Immature natural killer cell (primary cell): ENCODE results near the gene CHPF. TPM values are rescaled to one million over a fixed set of nuclear protein-coding genes. Genes with fewer than 3 reads are reported as not detected.

Experiments used
- DNase-seq, 3 donors: peaks; one replicate each; pipeline ENCODE4 v3.0.0; 2022; ENCODE audit warnings: mixed read lengths in 1 of 3
- H3K27ac Mint-ChIP-seq, 6 donors: one replicate each; pipeline ENCODE4 v1.8.0; 2020; ENCODE audit warnings: mixed read lengths in 6 of 6, mild to moderate bottlenecking in 5 of 6, inconsistent platforms in 4 of 6, moderate library complexity in 3 of 6
- H3K27me3 Mint-ChIP-seq, 3 donors: one replicate each; pipeline ENCODE4 v1.8.0; 2020 to 2021; ENCODE audit warnings: low read depth in 3 of 3, mild to moderate bottlenecking in 3 of 3, mixed read lengths in 3 of 3, moderate library complexity in 3 of 3, inconsistent platforms in 1 of 3
- H3K36me3 Mint-ChIP-seq, 3 donors: one replicate each; pipeline ENCODE4 v1.8.0; 2020; ENCODE audit warnings: mixed read lengths in 3 of 3, inconsistent platforms in 2 of 3, mild to moderate bottlenecking in 2 of 3
- H3K4me1 Mint-ChIP-seq, 2 donors: one replicate each; pipeline ENCODE4 v1.8.0; 2020; ENCODE audit warnings: inconsistent platforms in 2 of 2, mild to moderate bottlenecking in 2 of 2, mixed read lengths in 2 of 2, moderate library complexity in 1 of 2
- H3K4me3 Mint-ChIP-seq, 5 donors: one replicate each; pipeline ENCODE4 v1.8.0; 2020; ENCODE audit warnings: mild to moderate bottlenecking in 5 of 5, mixed read lengths in 5 of 5, inconsistent platforms in 3 of 5, moderate library complexity in 3 of 5
- H3K9me3 Mint-ChIP-seq, 6 donors: one replicate each; pipeline ENCODE4 v1.8.0; 2020; ENCODE audit warnings: mild to moderate bottlenecking in 6 of 6, mixed read lengths in 6 of 6, inconsistent platforms in 4 of 6, moderate library complexity in 3 of 6
- polyA plus RNA-seq, 3 donors: library from polyadenylated mRNA; unstranded; fragments of 300-500 nt; fragmentation: Illumina TruSeq; gene quantifications; one replicate each; pipeline ENCODE4 v1.2.3, GENCODE V29; 2021

Gene CHPF
- polyA plus RNA-seq, 3 donors from 2014 or later, result 6.1 to 20.8 (median 18.6) TPM

DNA sequence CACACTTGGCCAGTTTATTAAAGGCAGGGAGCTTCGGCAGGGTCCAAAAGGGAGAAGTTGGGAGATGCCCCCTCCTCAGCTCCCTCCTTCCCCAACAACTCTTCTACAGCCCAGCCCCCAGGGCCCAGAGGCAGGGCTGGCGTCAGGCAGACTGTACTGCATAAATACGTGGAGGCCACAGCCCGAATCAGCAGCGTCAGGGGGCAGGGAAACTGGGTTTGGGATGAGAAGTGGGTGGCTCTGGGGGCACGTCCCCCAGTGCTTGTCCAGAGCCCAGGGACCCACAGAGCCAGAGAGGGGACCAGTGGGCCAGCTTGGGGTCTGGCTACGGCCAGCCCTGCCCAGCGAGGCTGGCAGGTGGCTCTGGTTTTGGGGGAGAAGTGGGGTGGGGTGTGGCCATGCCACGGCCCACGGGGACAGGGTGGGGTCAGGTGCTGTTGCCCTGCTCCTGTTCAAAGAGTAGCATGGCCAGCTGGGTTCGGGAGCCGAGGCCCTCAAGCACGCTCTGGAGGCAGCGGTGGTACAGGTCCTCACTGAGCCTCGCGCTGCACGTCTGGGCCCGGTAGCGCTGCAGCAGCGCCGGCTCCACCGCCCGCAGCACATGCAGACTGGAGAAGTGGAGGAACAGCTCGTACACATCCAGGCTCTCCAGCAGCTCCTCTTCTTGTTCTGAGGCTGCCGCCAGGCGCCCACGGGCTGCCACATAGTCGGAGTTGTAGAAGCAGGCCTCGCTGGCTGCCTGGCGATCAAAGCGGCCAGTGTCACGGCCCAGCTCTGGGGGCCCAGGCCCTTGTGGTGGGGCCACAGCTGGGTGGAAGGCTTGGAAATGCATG, 4.4 kb downstream of the CHPF start:
- H3K9me3 Mint-ChIP-seq, result no peaks in the 10 kb centered on the region
- H3K27ac Mint-ChIP-seq, result no peak overlapping the region

GRCh38 chr2:219538504-219538951, 5.1 kb downstream of the CHPF start:
- H3K4me1 Mint-ChIP-seq, result peaks cover 16 to 19% of the 10 kb centered on the region in 2 donors
- H3K27ac Mint-ChIP-seq, result no peak overlapping the region
- no peaks in the 10 kb centered on the region for H3K36me3 Mint-ChIP-seq
- no peak overlapping the region for H3K4me3 Mint-ChIP-seq
- H3K27me3 Mint-ChIP-seq, result peaks cover 2 to 3% (median 2%) of the 10 kb centered on the region in 3 donors
- no peaks in the 10 kb centered on the region for H3K9me3 Mint-ChIP-seq
- DNase-seq, result no peak

More for the DNA sequence above, 4.4 kb downstream of the CHPF start:
- H3K4me3 Mint-ChIP-seq, result no peak overlapping the region
- H3K27me3 Mint-ChIP-seq, result peaks cover 3% of the 10 kb centered on the region in 3 donors
- no peaks in the 10 kb centered on the region for H3K36me3 Mint-ChIP-seq
- H3K4me1 Mint-ChIP-seq, result peaks cover 17 to 20% of the 10 kb centered on the region in 2 donors
- DNase-seq, result no peak

GRCh38 chr2:219537657-219538488, 5.7 kb downstream of the CHPF start:
- peaks cover 2 to 3% (median 2%) of the 10 kb centered on the region in 3 donors for H3K27me3 Mint-ChIP-seq
- H3K36me3 Mint-ChIP-seq, result no peaks in the 10 kb centered on the region
- DNase-seq, result no peak
- H3K4me1 Mint-ChIP-seq, result peaks cover 16 to 18% of the 10 kb centered on the region in 2 donors
- H3K27ac Mint-ChIP-seq, result no peak overlapping the region
- no peak overlapping the region for H3K4me3 Mint-ChIP-seq
- no peaks in the 10 kb centered on the region for H3K9me3 Mint-ChIP-seq

DNA sequence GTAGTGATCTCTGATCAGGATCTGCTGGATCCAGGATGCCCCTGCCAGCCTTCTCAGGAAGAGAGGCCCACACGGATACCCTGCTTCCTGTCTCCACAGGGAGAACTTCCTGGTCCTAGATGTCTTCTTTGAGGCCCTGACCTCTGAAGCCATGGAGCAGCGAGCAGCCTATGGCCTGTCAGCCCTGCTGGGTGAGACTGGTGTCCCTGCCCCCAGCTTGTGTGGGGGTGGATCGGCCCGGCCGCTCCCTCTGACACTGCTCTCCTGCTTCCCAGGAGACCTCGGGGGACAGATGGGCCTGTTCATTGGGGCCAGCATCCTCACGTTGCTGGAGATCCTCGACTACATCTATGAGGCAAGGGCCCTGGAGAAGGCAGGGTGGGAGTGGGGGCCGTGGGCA, 6.6 kb downstream of the CHPF start:
- H3K4me1 Mint-ChIP-seq, result peaks cover 7 to 9% of the 10 kb centered on the region in 2 donors
- H3K27ac Mint-ChIP-seq, result no peak overlapping the region
- H3K9me3 Mint-ChIP-seq, result no peaks in the 10 kb centered on the region
- no peaks in the 10 kb centered on the region for H3K36me3 Mint-ChIP-seq
- no peak overlapping the region for H3K4me3 Mint-ChIP-seq
- DNase-seq, result no peak
- peaks cover 2 to 3% (median 2%) of the 10 kb centered on the region in 3 donors for H3K27me3 Mint-ChIP-seq

GRCh38 chr2:219536425-219536824, 7.2 kb downstream of the CHPF start:
- Mint-ChIP-seq H3K4me3 (no peak overlapping the region), H3K36me3 (no peaks in the 10 kb centered on the region), H3K9me3 (no peaks in the 10 kb centered on the region), H3K27ac (no peak overlapping the region), H3K4me1 (peaks cover 5 to 6% of the 10 kb centered on the region in 2 donors), H3K27me3 (peaks cover 2 to 4% (median 3%) of the 10 kb centered on the region in 3 donors)
- no peak for DNase-seq

DNA sequence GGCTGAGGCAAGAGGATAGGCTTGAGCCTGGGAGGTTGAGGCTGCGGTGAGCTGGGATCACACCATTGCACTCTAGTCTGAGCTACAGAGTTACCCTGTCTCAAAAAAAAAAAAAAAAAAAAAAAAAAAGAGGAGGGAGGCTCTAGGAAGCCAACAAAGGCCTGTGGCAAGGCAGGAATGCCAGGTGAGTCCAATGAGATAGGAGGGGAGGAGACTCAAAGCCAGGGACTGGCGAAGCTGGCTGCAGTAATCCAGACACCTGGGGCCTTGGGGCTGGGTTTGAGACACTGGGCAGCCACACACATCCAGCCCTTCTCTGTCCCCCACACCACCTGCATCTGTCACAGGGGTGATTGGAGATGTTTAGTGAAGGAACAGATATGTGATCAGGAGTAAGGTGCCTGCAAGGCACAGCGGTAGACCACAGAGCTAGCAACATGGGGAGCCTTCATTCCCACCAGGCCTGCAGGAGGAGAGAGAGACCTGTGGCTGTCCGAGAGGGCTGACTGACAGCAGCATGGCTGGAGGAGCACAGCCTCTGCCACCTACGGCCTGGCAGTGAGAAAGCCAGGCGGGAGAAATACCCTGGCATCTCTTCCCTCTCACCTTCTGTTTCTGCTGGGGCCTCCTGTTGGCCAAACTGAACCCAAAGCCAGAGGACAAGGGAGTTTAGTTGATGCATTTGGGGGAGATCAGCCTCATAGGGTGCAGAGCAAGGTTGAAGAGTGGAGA, 9.5 kb downstream of the CHPF start:
- peaks cover 0 to 2% (median 0%) of the 10 kb centered on the region in 6 donors for H3K9me3 Mint-ChIP-seq
- no peak overlapping the region for H3K27ac Mint-ChIP-seq
- peaks cover 8 to 13% (median 8%) of the 10 kb centered on the region in 3 donors for H3K27me3 Mint-ChIP-seq
- H3K4me1 Mint-ChIP-seq, result no peaks in the 10 kb centered on the region
- no peaks in the 10 kb centered on the region for H3K36me3 Mint-ChIP-seq
- H3K4me3 Mint-ChIP-seq, result no peak overlapping the region
- DNase-seq, result no peak

DNA sequence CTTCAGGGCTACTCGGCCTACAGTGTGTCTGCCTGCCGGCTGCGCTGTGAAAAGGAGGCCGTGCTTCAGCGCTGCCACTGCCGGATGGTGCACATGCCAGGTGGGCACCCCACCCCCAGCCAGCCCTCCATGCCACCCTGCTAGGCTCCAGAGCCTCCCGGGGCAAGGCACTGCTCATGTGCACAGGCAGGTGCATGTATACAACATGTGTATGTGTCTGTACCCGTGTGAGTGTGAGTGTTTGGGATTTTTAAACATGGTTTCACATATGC, 11.3 kb downstream of the CHPF start:
- DNase-seq, result no peak
- no peaks in the 10 kb centered on the region for H3K36me3 Mint-ChIP-seq
- H3K27ac Mint-ChIP-seq, result no peak overlapping the region
- no peaks in the 10 kb centered on the region for H3K4me1 Mint-ChIP-seq
- H3K9me3 Mint-ChIP-seq, result peaks cover 0 to 2% (median 0%) of the 10 kb centered on the region in 6 donors
- no peak overlapping the region for H3K4me3 Mint-ChIP-seq
- H3K27me3 Mint-ChIP-seq, result peaks cover 8 to 23% (median 14%) of the 10 kb centered on the region in 3 donors

GRCh38 chr2:219531639-219532377, 11.8 kb downstream of the CHPF start:
- H3K4me1 Mint-ChIP-seq, result no peaks in the 10 kb centered on the region
- no peak overlapping the region for H3K4me3 Mint-ChIP-seq
- no peaks in the 10 kb centered on the region for H3K36me3 Mint-ChIP-seq
- DNase-seq, result no peak
- H3K9me3 Mint-ChIP-seq, result peaks cover 0 to 2% (median 0%) of the 10 kb centered on the region in 6 donors
- H3K27me3 Mint-ChIP-seq, result peaks cover 10 to 23% (median 15%) of the 10 kb centered on the region in 3 donors
- H3K27ac Mint-ChIP-seq, result no peak overlapping the region

DNA sequence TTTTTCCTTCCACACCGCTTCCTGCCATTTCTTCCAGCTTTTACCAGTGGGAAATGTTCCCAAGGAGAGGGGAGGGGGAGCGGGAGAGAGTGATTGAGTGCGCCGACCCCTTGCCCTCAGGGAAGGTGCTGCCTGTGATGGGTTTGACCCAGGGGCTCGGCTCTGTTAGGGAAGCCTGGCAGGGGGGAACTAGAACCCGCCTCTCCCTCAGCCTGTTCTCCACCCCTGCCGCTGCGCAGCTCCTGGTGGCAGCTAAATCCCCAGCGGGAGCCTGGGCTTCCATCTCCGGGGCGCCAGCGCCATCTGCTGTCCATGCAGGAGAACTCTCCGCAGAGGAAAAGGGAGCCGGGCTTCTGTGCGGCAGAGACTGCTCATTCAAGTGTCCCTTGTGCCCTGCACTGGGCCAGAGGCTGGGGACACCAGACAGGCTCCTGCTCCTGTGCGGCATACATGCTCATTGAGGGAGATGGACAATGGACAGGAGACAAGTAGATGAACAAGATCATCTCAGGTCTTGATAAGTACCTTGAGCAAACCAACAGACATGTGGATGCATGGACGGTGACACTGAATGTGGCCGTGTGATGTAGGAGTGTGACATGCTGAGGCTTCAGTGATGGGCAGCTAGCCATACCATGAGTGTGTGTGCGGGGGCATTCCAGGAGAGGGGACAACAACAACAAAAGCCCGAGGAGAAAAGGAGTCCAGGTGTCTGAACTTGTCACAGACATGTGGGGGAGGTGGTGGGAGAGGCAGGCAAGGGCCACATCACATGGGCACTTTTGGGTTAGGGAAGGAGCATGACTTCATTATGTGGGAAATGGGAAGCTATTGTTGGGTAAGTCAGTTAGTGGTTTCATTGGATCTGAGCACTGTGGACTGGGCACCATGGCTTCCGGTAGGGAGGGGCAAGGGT, 13.3 kb downstream of the CHPF start:
- peaks cover 10 to 24% (median 15%) of the 10 kb centered on the region in 3 donors for H3K27me3 Mint-ChIP-seq
- H3K27ac Mint-ChIP-seq, result no peak overlapping the region
- no peaks in the 10 kb centered on the region for H3K36me3 Mint-ChIP-seq
- DNase-seq, result peak; percentile 71 to 78 (median 75)
- no peaks in the 10 kb centered on the region for H3K4me1 Mint-ChIP-seq
- peaks cover 0 to 2% (median 0%) of the 10 kb centered on the region in 6 donors for H3K9me3 Mint-ChIP-seq
- H3K4me3 Mint-ChIP-seq, result no peak overlapping the region

GRCh38 chr2:219527472-219527871, 16.1 kb downstream of the CHPF start:
- H3K27ac Mint-ChIP-seq, result no peak overlapping the region
- H3K27me3 Mint-ChIP-seq, result peaks cover 15 to 34% (median 17%) of the 10 kb centered on the region in 3 donors
- no peaks in the 10 kb centered on the region for H3K36me3 Mint-ChIP-seq
- DNase-seq, result no peak
- no peak overlapping the region for H3K4me3 Mint-ChIP-seq
- peaks cover 0 to 2% (median 0%) of the 10 kb centered on the region in 6 donors for H3K9me3 Mint-ChIP-seq
- no peaks in the 10 kb centered on the region for H3K4me1 Mint-ChIP-seq

- Mint-ChIP-seq H3K4me1 (no peaks in the 10 kb centered on the region), H3K9me3 (peaks cover 0 to 2% (median 0%) of the 10 kb centered on the region in 6 donors), H3K4me3 (no peak overlapping the region), H3K27me3 (peaks cover 16 to 35% (median 18%) of the 10 kb centered on the region in 3 donors), H3K36me3 (no peaks in the 10 kb centered on the region), H3K27ac (no peak overlapping the region)
- DNase-seq, result no peak
Observed at GRCh38 chr2:219527076-219527394, 16.6 kb downstream of the CHPF start.

GRCh38 chr2:219526320-219527075, 17.1 kb downstream of the CHPF start:
- no peak for DNase-seq
- Mint-ChIP-seq H3K27ac (no peak overlapping the region), H3K36me3 (no peaks in the 10 kb centered on the region), H3K4me3 (no peak overlapping the region), H3K9me3 (peaks cover 0 to 2% (median 0%) of the 10 kb centered on the region in 6 donors), H3K4me1 (no peaks in the 10 kb centered on the region), H3K27me3 (peaks cover 15 to 39% (median 21%) of the 10 kb centered on the region in 3 donors)
